SU-DHL-6 (cell line): Measurements from ENCODE around the gene ENTREP3.
"Not testable (repeated sequence)": the region's sequence is repeated elsewhere in the genome, so short reads cannot be mapped to it uniquely, and the experiment has no call there.

Experiments used
- CTCF ChIP-seq: fragments of 200-600 bp; sonication (generic); IDR thresholded peaks from one replicate; pipeline ENCODE4 v1.5.1; 2017; ENCODE audit warnings: antibody characterized with exemption, mild to moderate bottlenecking, low read length, moderate library complexity; ENCODE audit not compliant: insufficient read depth, poor library complexity, severe bottlenecking
- EZH2phosphoT487 ChIP-seq: fragments of 200-600 bp; sonication (generic), shearing (Covaris generic); conservative IDR thresholded peaks from 2 replicates; pipeline ENCODE4 v1.6.1; 2018; ENCODE audit warnings: mild to moderate bottlenecking, antibody characterized with exemption, low read length, moderate library complexity, mixed read lengths

- not testable (repeated sequence) for TF ChIP-seq CTCF, EZH2phosphoT487
Observed at GRCh38 chr1:155220211-155220965, 34.9 kb downstream of the ENTREP3 start.
